HG03457 (cell line): ENCODE measurements around the gene NANS.

Source experiments
- ATAC-seq: cut with Tn5 transposase; IDR thresholded peaks from one replicate; pipeline ENCODE4 v1.9.1; 2021; ENCODE audit warnings: moderate number of reproducible peaks; ENCODE audit not compliant: unreplicated experiment

Gene NANS

GRCh38 chr9:98037357-98037756 is 19.2 kb upstream of the NANS start:
- no peak for ATAC-seq

GRCh38 chr9:98038958-98039357 is 17.6 kb upstream of the NANS start:
- no peak for ATAC-seq

GRCh38 chr9:98039607-98040017 is 16.9 kb upstream of the NANS start:
- no peak for ATAC-seq

- ATAC-seq, result no peak
Observed at GRCh38 chr9:98040212-98040611, 16.3 kb upstream of the NANS start.

- ATAC-seq, result no peak
Observed at GRCh38 chr9:98043915-98044314, 12.6 kb upstream of the NANS start.

GRCh38 chr9:98045234-98046179 is 11.0 kb upstream of the NANS start:
- no peak for ATAC-seq

- ATAC-seq, result no peak
Observed at GRCh38 chr9:98046180-98046543, 10.4 kb upstream of the NANS start.

- ATAC-seq, result no peak
Observed at GRCh38 chr9:98047002-98047401, 9.5 kb upstream of the NANS start.

- ATAC-seq, result no peak
Observed at GRCh38 chr9:98049288-98050072, 7.1 kb upstream of the NANS start.

GRCh38 chr9:98050351-98050750 is 6.2 kb upstream of the NANS start:
- no peak for ATAC-seq

GRCh38 chr9:98054376-98054951 is 2.1 kb upstream of the NANS start:
- no peak for ATAC-seq

GRCh38 chr9:98057138-98057799 is 737 bp downstream of the NANS start:
- peak; percentile 10 for ATAC-seq

- ATAC-seq, result no peak
Observed at GRCh38 chr9:98062161-98062560, 5.6 kb downstream of the NANS start.

- no peak for ATAC-seq
Observed at GRCh38 chr9:98064623-98065392, 8.3 kb downstream of the NANS start.

- ATAC-seq, result no peak
Observed at GRCh38 chr9:98066235-98066634, 9.7 kb downstream of the NANS start.

- no peak for ATAC-seq
Observed at GRCh38 chr9:98067184-98067583, 10.7 kb downstream of the NANS start.

- no peak for ATAC-seq
Observed at GRCh38 chr9:98069551-98069950, 13.0 kb downstream of the NANS start.

GRCh38 chr9:98070704-98071103 is 14.2 kb downstream of the NANS start:
- no peak for ATAC-seq

- no peak for ATAC-seq
Observed at GRCh38 chr9:98071737-98072136, 15.2 kb downstream of the NANS start.
